Fibroblast of pulmonary artery (primary cell): ENCODE data around the gene HNRNPA3.
A peak's percentile ranks its signal among the peaks of the same experiment; 100 is the strongest.
"Not testable (repeated sequence)": the region's sequence is repeated elsewhere in the genome, so short reads cannot be mapped to it uniquely, and the experiment has no call there.

Experiments used
- DNase-seq: peaks from one replicate; pipeline ENCODE4 v3.0.0-alpha.2; 2010; ENCODE audit warnings: low read depth
- H3K4me3 ChIP-seq: replicated peaks from 2 replicates; pipeline ENCODE4 v1.5.1; 2011; ENCODE audit warnings: low read depth, mild to moderate bottlenecking, control low read depth, low read length, moderate library complexity
- CTCF ChIP-seq: IDR thresholded peaks from 2 replicates; pipeline ENCODE4 v1.5.1; 2011; ENCODE audit warnings: mild to moderate bottlenecking, control low read depth, low read length, inconsistent platforms; ENCODE audit errors: missing control alignments

HNRNPA3 gene

GRCh38 chr2:177211169-177211568 is 1.4 kb upstream of the HNRNPA3 start:
- DNase-seq = no peak
- H3K4me3 ChIP-seq = peak overlapping the region; percentile 75
- no peak for TF ChIP-seq CTCF

- no peak for DNase-seq
- peak overlapping the region; percentile 75 for H3K4me3 ChIP-seq
- TF ChIP-seq CTCF = no peak
These were observed 953 bp upstream of the HNRNPA3 start for GRCh38 chr2:177211576-177212105.

GRCh38 chr2:177212891-177213856 is 580 bp downstream of the HNRNPA3 start:
- TF ChIP-seq CTCF = no peak
- H3K4me3 ChIP-seq = peak overlapping the region; percentile 98
- peak; percentile 92 for DNase-seq

- DNase-seq = no peak
- no peak overlapping the region for H3K4me3 ChIP-seq
- TF ChIP-seq CTCF = no peak
These were observed 4.8 kb downstream of the HNRNPA3 start for GRCh38 chr2:177217247-177217843.

- DNase-seq, H3K4me3 ChIP-seq: not testable (repeated sequence)
These were observed 7.2 kb downstream of the HNRNPA3 start for GRCh38 chr2:177219787-177220186.

GRCh38 chr2:177221534-177221933 is 8.9 kb downstream of the HNRNPA3 start:
- DNase-seq = no peak
- no peak overlapping the region for H3K4me3 ChIP-seq
- no peak for TF ChIP-seq CTCF

- no peak for DNase-seq
- no peak for TF ChIP-seq CTCF
- no peak overlapping the region for H3K4me3 ChIP-seq
These were observed 9.4 kb downstream of the HNRNPA3 start for GRCh38 chr2:177221970-177222369.

- DNase-seq, H3K4me3 ChIP-seq: not testable (repeated sequence)
These were observed 10.8 kb downstream of the HNRNPA3 start for GRCh38 chr2:177223436-177223835.
